GM19239 (cell line): ENCODE measurements around the gene NEK6.

Experiments used
- DNase-seq: peaks from one replicate; pipeline ENCODE4 v3.0.0; 2011; ENCODE audit warnings: low spot score; ENCODE audit not compliant: insufficient read length
- FAIRE-seq: peaks from 2 replicates; lab custom pipeline; 2011; peaks lifted over from hg19 to GRCh38; lab: Jason Lieb, UNC

NEK6 gene

GRCh38 chr9:124308606-124309491 is 51.1 kb downstream of the NEK6 start:
- no peak for DNase-seq
- no peak for FAIRE-seq

- no peak for DNase-seq
- FAIRE-seq = no peak
Measured at GRCh38 chr9:124309667-124310084, 51.9 kb downstream of the NEK6 start.

GRCh38 chr9:124311283-124311682 is 53.5 kb downstream of the NEK6 start:
- DNase-seq = no peak
- no peak for FAIRE-seq

GRCh38 chr9:124312290-124313265 is 54.8 kb downstream of the NEK6 start:
- DNase-seq = no peak
- FAIRE-seq = no peak

GRCh38 chr9:124313940-124314339 is 56.2 kb downstream of the NEK6 start:
- DNase-seq (no peak), FAIRE-seq (no peak)

GRCh38 chr9:124315882-124316281 is 58.1 kb downstream of the NEK6 start:
- FAIRE-seq = no peak
- no peak for DNase-seq

GRCh38 chr9:124320062-124320973 is 62.6 kb downstream of the NEK6 start:
- DNase-seq (peak; percentile 58), FAIRE-seq (no peak)

GRCh38 chr9:124321416-124321815 is 63.7 kb downstream of the NEK6 start:
- FAIRE-seq = no peak
- DNase-seq = no peak

GRCh38 chr9:124321935-124322334 is 64.2 kb downstream of the NEK6 start:
- DNase-seq (no peak), FAIRE-seq (no peak)

GRCh38 chr9:124322618-124323432 is 65.1 kb downstream of the NEK6 start:
- no peak for DNase-seq
- FAIRE-seq = no peak

GRCh38 chr9:124323904-124324303 is 66.2 kb downstream of the NEK6 start:
- DNase-seq = no peak
- FAIRE-seq = no peak

GRCh38 chr9:124325816-124326215 is 68.1 kb downstream of the NEK6 start:
- DNase-seq (no peak), FAIRE-seq (no peak)

- DNase-seq = no peak
- no peak for FAIRE-seq
Measured at GRCh38 chr9:124326378-124326777, 68.6 kb downstream of the NEK6 start.

GRCh38 chr9:124327491-124327890 is 69.7 kb downstream of the NEK6 start:
- FAIRE-seq (no peak), DNase-seq (no peak)

- DNase-seq = no peak
- FAIRE-seq = no peak
Measured at GRCh38 chr9:124328285-124328684, 70.5 kb downstream of the NEK6 start.

GRCh38 chr9:124329206-124329792 is 71.5 kb downstream of the NEK6 start:
- FAIRE-seq = no peak
- no peak for DNase-seq

GRCh38 chr9:124330011-124330697 is 72.4 kb downstream of the NEK6 start:
- no peak for DNase-seq
- FAIRE-seq = no peak

- no peak for FAIRE-seq
- no peak for DNase-seq
Measured at GRCh38 chr9:124331580-124331979, 73.8 kb downstream of the NEK6 start.
